GM19328 (cell line): ENCODE measurements around the gene SAT2.

Source experiments
- ATAC-seq: cut with Tn5 transposase; IDR thresholded peaks from one replicate; pipeline ENCODE4 v1.9.1; 2021; ENCODE audit warnings: mild to moderate bottlenecking, moderate library complexity; ENCODE audit not compliant: unreplicated experiment

Gene SAT2

GRCh38 chr17:7592422-7593021 lies 35.1 kb downstream of the SAT2 start:
- no peak for ATAC-seq

- no peak for ATAC-seq
Measured at GRCh38 chr17:7591596-7591995, 36.0 kb downstream of the SAT2 start.

- no peak for ATAC-seq
Measured at GRCh38 chr17:7590743-7591142, 36.9 kb downstream of the SAT2 start.

- no peak for ATAC-seq
Measured at GRCh38 chr17:7589891-7590691, 37.5 kb downstream of the SAT2 start, which contains the start of gene SOX15. Gene SOX15 (minus strand): TSS chr17:7590094. CDS start chr17:7589676, 418 bp downstream.

DNA sequence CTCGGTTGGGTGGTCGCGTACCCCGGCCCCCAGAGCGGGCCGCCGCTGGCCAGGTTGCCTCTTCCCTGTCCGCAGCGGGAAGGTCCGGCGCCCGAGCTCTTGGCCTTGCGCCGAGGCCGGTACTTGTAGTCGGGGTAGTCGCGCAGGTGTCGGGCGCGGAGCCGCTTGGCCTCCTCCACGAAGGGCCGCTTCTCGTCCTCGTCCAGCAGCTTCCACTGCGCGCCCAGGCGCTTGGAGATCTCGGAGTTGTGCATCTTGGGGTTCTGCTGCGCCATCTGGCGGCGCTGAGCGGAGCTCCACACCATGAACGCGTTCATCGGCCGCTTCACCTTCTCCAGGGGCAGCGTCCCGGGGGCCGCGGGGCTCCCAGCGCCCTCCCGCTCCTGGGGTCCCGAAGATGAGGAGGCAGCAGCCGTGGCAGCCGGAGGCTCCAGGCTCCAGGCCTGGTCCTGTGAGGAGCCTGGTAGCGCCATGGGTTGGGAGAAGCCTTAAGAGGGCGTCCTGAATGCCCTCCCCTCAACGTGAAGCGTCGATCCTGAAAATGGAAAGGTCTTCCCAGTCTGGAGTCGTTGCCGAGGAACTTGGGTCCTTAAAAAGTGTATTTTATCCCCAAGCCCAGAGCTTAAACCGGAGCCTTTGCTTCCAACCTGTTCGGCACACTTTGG lies 38.3 kb downstream of the SAT2 start:
- ATAC-seq = no peak

GRCh38 chr17:7588553-7589203 lies 38.9 kb downstream of the SAT2 start:
- no peak for ATAC-seq

DNA sequence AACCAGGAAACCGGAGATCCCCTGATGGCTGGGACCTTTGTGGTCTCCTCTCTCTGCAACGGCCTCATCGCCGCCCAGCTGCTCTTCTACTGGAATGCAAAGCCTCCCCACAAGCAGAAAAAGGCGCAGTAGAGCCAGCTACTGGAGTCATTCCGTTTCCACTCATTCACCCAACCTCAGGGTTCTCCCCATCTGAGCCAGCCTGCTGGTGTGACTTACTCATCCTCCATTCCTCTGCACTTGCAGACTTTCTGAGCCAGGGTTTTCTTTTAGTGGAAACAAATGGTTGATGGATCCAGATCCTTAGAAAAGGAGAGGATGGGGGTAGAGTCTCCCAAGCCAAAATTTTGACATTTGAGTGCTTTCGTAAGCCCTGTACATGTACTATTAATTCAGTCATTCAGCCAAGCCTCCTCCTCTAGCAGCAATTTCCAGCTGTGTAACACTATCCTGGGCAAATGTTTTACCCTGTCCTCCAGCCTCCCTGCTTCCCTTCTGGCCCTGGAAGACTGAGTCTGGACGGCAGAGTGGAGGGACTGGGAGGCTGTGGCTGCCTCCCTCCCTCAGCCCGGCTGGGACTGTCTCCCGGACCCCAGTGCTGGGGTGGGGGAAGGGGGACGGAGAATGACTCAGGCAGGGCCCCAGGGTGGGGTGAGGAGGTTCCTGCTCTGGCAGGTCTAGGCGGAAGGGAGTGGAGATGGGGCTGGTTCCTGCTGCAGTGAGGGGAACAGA lies 40.0 kb downstream of the SAT2 start:
- ATAC-seq = no peak

- no peak for ATAC-seq
Measured at GRCh38 chr17:7586673-7587419, 40.8 kb downstream of the SAT2 start.

DNA sequence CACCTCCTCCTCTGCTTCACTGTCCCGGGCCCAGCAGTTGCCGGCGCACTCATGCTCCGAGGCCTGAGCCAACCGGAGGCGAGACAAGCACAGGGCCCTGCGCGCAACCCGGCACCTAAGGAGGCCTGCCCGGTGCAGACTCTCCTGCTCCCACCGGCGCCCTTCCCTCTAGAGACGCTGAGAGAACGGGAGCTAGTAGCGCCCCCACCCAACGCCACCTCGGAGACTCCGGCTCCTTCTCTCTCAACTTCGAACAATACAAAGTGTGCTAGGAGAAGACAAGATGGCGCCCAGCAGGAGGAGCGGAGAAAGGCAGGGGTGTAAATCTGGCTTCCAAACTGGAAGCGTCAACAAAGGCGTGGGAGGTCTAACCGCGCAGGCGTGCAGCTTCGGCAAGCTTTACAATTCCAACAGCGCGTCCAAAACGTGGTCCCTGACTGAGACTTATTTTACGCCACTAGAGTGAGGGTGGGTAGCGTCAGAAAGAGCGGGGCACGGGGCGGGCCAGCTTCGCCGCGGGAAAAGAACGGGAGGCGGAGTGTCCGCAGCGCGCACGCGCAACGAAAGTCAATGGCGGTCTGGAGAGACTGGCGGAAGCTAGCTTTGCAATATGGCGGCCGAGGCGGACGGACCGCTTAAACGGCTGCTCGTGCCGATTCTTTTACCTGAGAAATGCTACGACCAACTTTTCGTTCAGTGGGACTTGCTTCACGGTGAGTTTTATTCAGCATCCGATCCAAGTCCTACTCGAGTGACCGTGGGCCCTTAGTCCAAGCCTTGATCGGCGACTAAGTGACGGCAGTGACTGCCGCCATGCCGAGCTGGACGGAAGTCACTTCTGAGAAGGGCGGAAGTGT lies 44.1 kb downstream of the SAT2 start, which contains the start of gene MPDU1:
TSS of gene MPDU1 (plus strand) at position 600 of the 857 bp plus-strand sequence. CDS start at position 611, 11 bp downstream.
- peak; percentile 53 for ATAC-seq

- ATAC-seq = no peak
Measured at GRCh38 chr17:7582396-7583252, 45.0 kb downstream of the SAT2 start.

- ATAC-seq = no peak
Measured at GRCh38 chr17:7580604-7581575, 46.7 kb downstream of the SAT2 start.

GRCh38 chr17:7579834-7580603 lies 47.6 kb downstream of the SAT2 start:
- ATAC-seq = peak; percentile 3

- peak; percentile 40 for ATAC-seq
Measured at GRCh38 chr17:7579001-7579833, 48.4 kb downstream of the SAT2 start, which contains the start of gene CD68. Gene CD68 (plus strand): TSS chr17:7579638. CDS start chr17:7579678, 40 bp downstream.

- ATAC-seq = no peak
Measured at GRCh38 chr17:7577327-7578199, 50.1 kb downstream of the SAT2 start.
